ENCODE measurements around the gene IFNAR1. TPM values are rescaled to one million over a fixed set of nuclear protein-coding genes. Genes with fewer than 3 reads are reported as not detected.

The IFNAR1 gene
- total and polyA plus RNA-seq, 2 of the 8 experiments (the other 6 are each of a cell fraction or from before 2014, with no cell fraction given) = 3.1 to 17.1 TPM

DNA sequence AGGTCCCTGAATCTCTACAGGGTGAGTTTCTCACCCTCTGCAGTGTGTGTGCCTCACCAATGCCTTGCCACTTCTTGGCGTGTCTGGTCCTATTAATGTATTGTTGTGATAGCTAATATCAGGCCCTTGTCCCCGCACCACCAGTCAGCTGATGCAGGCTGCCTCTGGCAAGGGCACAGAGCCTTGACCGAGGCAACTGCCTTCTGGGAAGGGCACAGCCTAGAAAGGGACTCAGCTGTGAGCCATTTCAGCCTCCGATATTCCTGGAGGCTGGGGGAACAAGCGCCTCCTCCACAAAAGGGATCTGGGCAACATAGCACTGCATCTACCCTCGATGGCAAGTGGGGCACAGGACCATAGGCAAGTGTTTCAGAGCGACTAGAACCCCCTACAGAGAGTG lies 31.6 kb upstream of the IFNAR1 start:
- Histone ChIP-seq H3K79me2 (ENCODE audit: control insufficient read depth in 1 of 2, insufficient read depth in 2 of 2, low read length in 2 of 2) (no peaks in the 10 kb centered on the region), H3K23me2 (ENCODE audit: low read depth, low read length) (no peaks in the 10 kb centered on the region), H2BK12ac (ENCODE audit: low read depth, low read length) (no peak overlapping the region), H3K4ac (replicated peaks; ENCODE audit: insufficient read length, low read depth, low read length) (no peak overlapping the region), H3K36me3 (ENCODE audit: control insufficient read depth in 2 of 4, insufficient read depth in 4 of 4, low read length in 3 of 4) (no peaks in the 10 kb centered on the region), H3K4me2 (ENCODE audit: insufficient read depth in 1 of 2, low read depth in 2 of 2, low read length in 2 of 2) (no peak overlapping the region), H4K5ac (ENCODE audit: insufficient read length, low read depth, low read length) (no peak overlapping the region), H3K4me1 (replicated peaks in 1 of 4; ENCODE audit: control insufficient read depth in 3 of 4, insufficient read depth in 4 of 4, low read length in 3 of 4) (no peaks in the 10 kb centered on the region), H3K79me1 (ENCODE audit: low read depth, low read length) (no peaks in the 10 kb centered on the region), H2AFZ (ENCODE audit: low read length) (no peak overlapping the region), H2BK15ac (ENCODE audit: low read length) (no peak overlapping the region), H2BK5ac (ENCODE audit: low read depth, low read length) (no peak overlapping the region), H3K23ac (ENCODE audit: insufficient read length) (no peak overlapping the region), H2BK20ac (ENCODE audit: low read length) (no peak overlapping the region), H3K27ac (ENCODE audit: low read depth, low read length) (no peak overlapping the region), H3K4me3 (ENCODE audit: extremely low read depth in 1 of 4, insufficient read depth in 2 of 4, low read depth in 3 of 4, low read length in 4 of 4) (no peak overlapping the region), H2AK5ac (ENCODE audit: low read depth, low read length) (no peak overlapping the region), H3K18ac (ENCODE audit: extremely low read depth, low read length) (no peak overlapping the region), H4K20me1 (replicated peaks in 1 of 2; ENCODE audit: control insufficient read depth in 1 of 2, insufficient read depth in 2 of 2, low read length in 2 of 2) (peaks cover 0 to 2% of the 10 kb centered on the region in 2 experiments), H3K9me3 (ENCODE audit: insufficient read depth in 2 of 2, low read depth in 1 of 2, low read length in 1 of 2) (no peaks in the 10 kb centered on the region), H3K9ac (replicated peaks in 1 of 4; ENCODE audit: extremely low read depth in 1 of 4, low read depth in 3 of 4, low read length in 3 of 4) (no peak overlapping the region), H2BK120ac (replicated peaks; ENCODE audit: low read depth, low read length) (no peak overlapping the region), H4K8ac (ENCODE audit: extremely low read depth, insufficient read depth, low read length) (no peak overlapping the region), H3K14ac (ENCODE audit: insufficient read length) (no peak overlapping the region), H3K56ac (replicated peaks; ENCODE audit: insufficient read length, low read depth, low read length) (no peak overlapping the region), H3K27me3 (replicated peaks in 1 of 4; ENCODE audit: control insufficient read depth in 3 of 4, extremely low read depth in 1 of 4, insufficient read depth in 3 of 4, low read length in 3 of 4) (no peaks in the 10 kb centered on the region), H4K91ac (replicated peaks; ENCODE audit: insufficient read length, low read length) (no peak overlapping the region)
- no peak for FAIRE-seq
- ChIA-PET CTCF (ENCODE audit: partially characterized antibody) (interaction anchor here (0.7 to 0.9 kb wide), 2 partner anchors 10 to 66 kb away, joined by 3 read pairs; no protein-coding TSS in a partner anchor), POLR2A (ENCODE audit: partially characterized antibody) (interaction anchor here (1.2 kb wide), 1 partner anchor 21 kb away, joined by 3 read pairs; no protein-coding TSS in a partner anchor)
- WGBS, 2 experiments (ENCODE audit: extremely low coverage in 1 of 2, insufficient coverage in 1 of 2, insufficient read length in 1 of 2, insufficient replicate concordance in 2 of 2, low coverage in 1 of 2, low lambda C conversion rate in 2 of 2, missing lambda C conversion rate in 1 of 2) = 84% methylated on average over 7 of the region's 7 CpGs; no CpG with 5 or more reads in 1 of the 2 experiments
- no peak for DNase-seq (ENCODE audit: low read depth in 1 of 2, low spot score in 2 of 2)
- TF ChIP-seq FOSL1 (IDR thresholded peaks at IDR 0.05; ENCODE audit: insufficient read depth, low read depth, low read length) (no peak), SUZ12 (IDR thresholded peaks at IDR 0.05; ENCODE audit: low read length) (no peak), KDM1A (IDR thresholded peaks at IDR 0.05; ENCODE audit: borderline replicate concordance, low read length) (no peak), EGR1 (IDR thresholded peaks at IDR 0.05; ENCODE audit: borderline replicate concordance, low read depth, low read length) (no peak), MAX (IDR thresholded peaks at IDR 0.05) (no peak), TAF1 (IDR thresholded peaks at IDR 0.05; ENCODE audit: low read depth, low read length) (no peak), CHD1 (IDR thresholded peaks at IDR 0.05; ENCODE audit: low read depth, low read length) (no peak), CTBP2 (IDR thresholded peaks at IDR 0.05; ENCODE audit: borderline replicate concordance, insufficient read depth, insufficient read length, low read length) (no peak), KDM4A (IDR thresholded peaks at IDR 0.05; ENCODE audit: low read depth, low read length, severe bottlenecking) (no peak), SIX5 (IDR thresholded peaks at IDR 0.05; ENCODE audit: low read depth, low read length) (no peak), HDAC2 (IDR thresholded peaks at IDR 0.05; ENCODE audit: borderline replicate concordance in 1 of 2, low read depth in 2 of 2, low read length in 2 of 2) (no peak), MAFK (IDR thresholded peaks at IDR 0.05; ENCODE audit: low read depth, low read length) (no peak), BCL11A (IDR thresholded peaks at IDR 0.05; ENCODE audit: low read depth in 2 of 2, low read length in 2 of 2) (no peak), POU5F1 (IDR thresholded peaks at IDR 0.05; ENCODE audit: low read depth, low read length) (no peak), SRF (IDR thresholded peaks at IDR 0.05; ENCODE audit: low read depth, low read length) (no peak)
